BLaER1 (cell line): ENCODE measurements around the gene TSPAN3.

Source experiments
- H3K27ac ChIP-seq: shearing (Covaris generic); formaldehyde crosslinking; 2 replicates; pipeline ENCODE4 v1.8.1; 2022
- H3K27me3 ChIP-seq: shearing (Covaris generic); formaldehyde crosslinking; 2 replicates; pipeline ENCODE4 v1.8.1; 2022
- H3K36me3 ChIP-seq: shearing (Covaris generic); formaldehyde crosslinking; 2 replicates; pipeline ENCODE4 v1.8.1; 2022
- H3K4me1 ChIP-seq: shearing (Covaris generic); formaldehyde crosslinking; 2 replicates; pipeline ENCODE4 v1.8.1; 2022
- H3K4me2 ChIP-seq: shearing (Covaris generic); formaldehyde crosslinking; 2 replicates; pipeline ENCODE4 v1.8.1; 2022
- H3K4me3 ChIP-seq: shearing (Covaris generic); formaldehyde crosslinking; 2 replicates; pipeline ENCODE4 v1.8.1; 2022
- H3K9ac ChIP-seq: shearing (Covaris generic); formaldehyde crosslinking; 2 replicates; pipeline ENCODE4 v1.8.1; 2022
- H3K9me3 ChIP-seq: shearing (Covaris generic); formaldehyde crosslinking; 2 replicates; pipeline ENCODE4 v1.8.1; 2022
- H4K20me1 ChIP-seq: shearing (Covaris generic); formaldehyde crosslinking; 2 replicates; pipeline ENCODE4 v1.8.1; 2022
- Cebpa-rat ChIP-seq: shearing (Covaris generic); IDR thresholded peaks from 2 replicates; pipeline ENCODE4 v1.8.1; 2022

TSPAN3 gene

GRCh38 chr15:77070180-77070494 is 772 bp downstream of the TSPAN3 start:
- Histone ChIP-seq H3K27me3 (no peaks in the 10 kb centered on the region), H3K36me3 (peaks cover 21% of the 10 kb centered on the region; the same call in 1 of the 2 replicates), H3K4me2 (peak overlapping the region; percentile 96), H3K27ac (peak overlapping the region; percentile 100), H3K4me3 (peak overlapping the region; percentile 99), H3K9ac (peak overlapping the region; percentile 100), H4K20me1 (peaks cover 54% of the 10 kb centered on the region), H3K4me1 (peaks cover 42% of the 10 kb centered on the region), H3K9me3 (no peaks in the 10 kb centered on the region)
- TF ChIP-seq Cebpa-rat, result no peak

GRCh38 chr15:77069521-77070121 is 1.3 kb downstream of the TSPAN3 start:
- Histone ChIP-seq H4K20me1 (peaks cover 59% of the 10 kb centered on the region), H3K9me3 (no peaks in the 10 kb centered on the region), H3K27me3 (no peaks in the 10 kb centered on the region), H3K4me2 (peak overlapping the region; percentile 96), H3K4me1 (peaks cover 47% of the 10 kb centered on the region), H3K36me3 (peaks cover 21% of the 10 kb centered on the region; the same call in 1 of the 2 replicates), H3K4me3 (peak overlapping the region; percentile 99), H3K27ac (peak overlapping the region; percentile 100), H3K9ac (peak overlapping the region; percentile 100)
- TF ChIP-seq Cebpa-rat, result no peak

GRCh38 chr15:77068633-77069032 is 2.3 kb downstream of the TSPAN3 start:
- no peak overlapping the region for H3K4me3 ChIP-seq
- H4K20me1 ChIP-seq, result peaks cover 69% of the 10 kb centered on the region
- peak overlapping the region; percentile 96 for H3K4me2 ChIP-seq
- no peak overlapping the region for H3K27ac ChIP-seq
- TF ChIP-seq Cebpa-rat, result no peak
- no peaks in the 10 kb centered on the region for H3K27me3 ChIP-seq
- H3K4me1 ChIP-seq, result peaks cover 51% of the 10 kb centered on the region
- no peak overlapping the region for H3K9ac ChIP-seq
- no peaks in the 10 kb centered on the region for H3K9me3 ChIP-seq
- peaks cover 21% of the 10 kb centered on the region; the same call in 1 of the 2 replicates for H3K36me3 ChIP-seq

GRCh38 chr15:77067691-77068367 is 3.1 kb downstream of the TSPAN3 start:
- no peak overlapping the region for H3K4me3 ChIP-seq
- H3K4me2 ChIP-seq, result peak overlapping the region; percentile 41
- no peaks in the 10 kb centered on the region for H3K27me3 ChIP-seq
- TF ChIP-seq Cebpa-rat, result no peak
- H3K9ac ChIP-seq, result no peak overlapping the region
- H3K36me3 ChIP-seq, result peaks cover 21% of the 10 kb centered on the region; the same call in 1 of the 2 replicates
- no peak overlapping the region for H3K27ac ChIP-seq
- no peaks in the 10 kb centered on the region for H3K9me3 ChIP-seq
- H4K20me1 ChIP-seq, result peaks cover 77% of the 10 kb centered on the region
- peaks cover 54% of the 10 kb centered on the region for H3K4me1 ChIP-seq

- no peak overlapping the region for H3K4me2 ChIP-seq
- no peak overlapping the region for H3K27ac ChIP-seq
- TF ChIP-seq Cebpa-rat, result no peak
- H3K9me3 ChIP-seq, result no peaks in the 10 kb centered on the region
- H3K4me1 ChIP-seq, result peaks cover 61% of the 10 kb centered on the region
- no peak overlapping the region for H3K4me3 ChIP-seq
- H3K9ac ChIP-seq, result no peak overlapping the region
- H4K20me1 ChIP-seq, result peaks cover 84% of the 10 kb centered on the region
- no peaks in the 10 kb centered on the region for H3K27me3 ChIP-seq
- H3K36me3 ChIP-seq, result peaks cover 21% of the 10 kb centered on the region; the same call in 1 of the 2 replicates
Observed at GRCh38 chr15:77066971-77067690, 3.8 kb downstream of the TSPAN3 start.

GRCh38 chr15:77064539-77065308 is 6.2 kb downstream of the TSPAN3 start:
- H4K20me1 ChIP-seq, result peaks cover 100% of the 10 kb centered on the region
- no peaks in the 10 kb centered on the region for H3K9me3 ChIP-seq
- H3K4me1 ChIP-seq, result peaks cover 78% of the 10 kb centered on the region
- no peak overlapping the region for H3K4me3 ChIP-seq
- H3K4me2 ChIP-seq, result no peak overlapping the region
- TF ChIP-seq Cebpa-rat, result no peak
- H3K9ac ChIP-seq, result no peak overlapping the region
- H3K36me3 ChIP-seq, result peaks cover 21% of the 10 kb centered on the region; the same call in 1 of the 2 replicates
- no peaks in the 10 kb centered on the region for H3K27me3 ChIP-seq
- no peak overlapping the region for H3K27ac ChIP-seq

GRCh38 chr15:77064063-77064462 is 6.8 kb downstream of the TSPAN3 start:
- Histone ChIP-seq H3K4me3 (no peak overlapping the region), H3K4me1 (peaks cover 78% of the 10 kb centered on the region), H3K27me3 (no peaks in the 10 kb centered on the region), H3K27ac (no peak overlapping the region), H3K4me2 (no peak overlapping the region), H3K9me3 (no peaks in the 10 kb centered on the region), H4K20me1 (peaks cover 100% of the 10 kb centered on the region), H3K36me3 (peaks cover 21% of the 10 kb centered on the region; the same call in 1 of the 2 replicates), H3K9ac (no peak overlapping the region)
- no peak for TF ChIP-seq Cebpa-rat

GRCh38 chr15:77063249-77063648 is 7.7 kb downstream of the TSPAN3 start:
- H3K27ac ChIP-seq, result no peak overlapping the region
- H3K4me1 ChIP-seq, result peaks cover 73% of the 10 kb centered on the region
- no peak overlapping the region for H3K4me3 ChIP-seq
- H3K4me2 ChIP-seq, result no peak overlapping the region
- H3K9me3 ChIP-seq, result no peaks in the 10 kb centered on the region
- H4K20me1 ChIP-seq, result peaks cover 100% of the 10 kb centered on the region
- no peaks in the 10 kb centered on the region for H3K27me3 ChIP-seq
- TF ChIP-seq Cebpa-rat, result no peak
- peaks cover 22% of the 10 kb centered on the region for H3K36me3 ChIP-seq
- H3K9ac ChIP-seq, result no peak overlapping the region

- Histone ChIP-seq H3K9ac (0 out of 2 replicates have a peak overlapping the region, but pooled peaks have one; percentile 55), H3K36me3 (peaks cover 21% of the 10 kb centered on the region), H3K4me2 (peak overlapping the region; percentile 78), H3K27me3 (no peaks in the 10 kb centered on the region), H3K27ac (peak overlapping the region; percentile 65; the same call in 1 of the 2 replicates), H3K4me3 (peak overlapping the region; percentile 7; the same call in 1 of the 2 replicates), H4K20me1 (peaks cover 100% of the 10 kb centered on the region), H3K4me1 (peaks cover 58% of the 10 kb centered on the region), H3K9me3 (no peaks in the 10 kb centered on the region)
- no peak for TF ChIP-seq Cebpa-rat
Observed at GRCh38 chr15:77060546-77060945, 10.4 kb downstream of the TSPAN3 start.
